GM12874 (cell line): ENCODE results near the gene MED26.

ENCODE experiments used
- TF ChIP-seq, protein P1 (sequence below): IDR thresholded peaks from 2 replicates; pipeline ENCODE4 v1.5.1; 2011; ENCODE audit warnings: low read depth, mild to moderate bottlenecking, control low read depth, low read length, moderate library complexity; ENCODE audit not compliant: insufficient read depth

The MED26 gene

DNA sequence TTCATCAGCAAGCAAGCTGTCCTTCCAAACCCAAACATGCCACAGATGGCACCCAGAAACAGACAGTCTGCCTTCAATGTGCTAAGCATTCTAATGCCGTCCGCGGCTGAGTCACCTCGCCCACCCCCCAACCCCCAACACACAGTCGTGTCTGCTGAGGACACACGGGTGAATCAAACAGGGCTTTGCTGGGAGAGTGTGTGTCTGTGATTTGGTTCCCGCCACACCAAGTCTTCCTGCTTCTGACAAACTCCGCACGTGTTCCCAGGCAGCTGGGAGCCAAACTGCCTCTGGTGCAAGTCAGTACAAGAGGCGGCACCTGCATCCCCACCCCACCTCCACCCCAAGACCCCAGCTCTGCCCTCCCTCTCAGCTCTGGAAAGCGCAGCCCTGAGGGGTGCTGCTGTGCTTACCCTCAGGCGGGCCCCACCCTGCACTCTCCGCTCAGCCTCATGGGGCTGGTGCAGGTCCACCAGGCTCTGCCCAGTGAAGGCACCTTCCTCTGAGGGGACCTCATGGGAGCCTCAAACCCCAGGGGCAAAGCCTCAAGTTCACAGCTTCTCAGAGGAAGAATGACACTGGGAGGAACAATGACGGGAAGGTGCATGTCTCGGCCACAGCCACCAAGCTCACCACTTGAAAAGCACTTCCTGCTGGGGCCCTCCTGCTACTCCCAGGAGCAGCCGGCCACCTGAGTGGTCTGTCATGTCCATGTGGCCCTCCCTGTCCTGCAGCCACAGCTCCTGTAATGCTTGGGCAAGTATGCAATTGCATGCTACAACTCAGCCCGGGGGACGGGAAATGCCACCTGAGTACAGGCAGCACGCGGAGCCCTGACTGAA, 40.8 kb downstream of the MED26 start:
- TF ChIP-seq, protein P1, sequence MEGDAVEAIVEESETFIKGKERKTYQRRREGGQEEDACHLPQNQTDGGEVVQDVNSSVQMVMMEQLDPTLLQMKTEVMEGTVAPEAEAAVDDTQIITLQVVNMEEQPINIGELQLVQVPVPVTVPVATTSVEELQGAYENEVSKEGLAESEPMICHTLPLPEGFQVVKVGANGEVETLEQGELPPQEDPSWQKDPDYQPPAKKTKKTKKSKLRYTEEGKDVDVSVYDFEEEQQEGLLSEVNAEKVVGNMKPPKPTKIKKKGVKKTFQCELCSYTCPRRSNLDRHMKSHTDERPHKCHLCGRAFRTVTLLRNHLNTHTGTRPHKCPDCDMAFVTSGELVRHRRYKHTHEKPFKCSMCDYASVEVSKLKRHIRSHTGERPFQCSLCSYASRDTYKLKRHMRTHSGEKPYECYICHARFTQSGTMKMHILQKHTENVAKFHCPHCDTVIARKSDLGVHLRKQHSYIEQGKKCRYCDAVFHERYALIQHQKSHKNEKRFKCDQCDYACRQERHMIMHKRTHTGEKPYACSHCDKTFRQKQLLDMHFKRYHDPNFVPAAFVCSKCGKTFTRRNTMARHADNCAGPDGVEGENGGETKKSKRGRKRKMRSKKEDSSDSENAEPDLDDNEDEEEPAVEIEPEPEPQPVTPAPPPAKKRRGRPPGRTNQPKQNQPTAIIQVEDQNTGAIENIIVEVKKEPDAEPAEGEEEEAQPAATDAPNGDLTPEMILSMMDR, result no peak

- TF ChIP-seq, protein P1, result no peak
Measured at GRCh38 chr19:16586477-16586871, 41.5 kb downstream of the MED26 start.

GRCh38 chr19:16585808-16586476, 42.1 kb downstream of the MED26 start:
- TF ChIP-seq, protein P1, result no peak

DNA sequence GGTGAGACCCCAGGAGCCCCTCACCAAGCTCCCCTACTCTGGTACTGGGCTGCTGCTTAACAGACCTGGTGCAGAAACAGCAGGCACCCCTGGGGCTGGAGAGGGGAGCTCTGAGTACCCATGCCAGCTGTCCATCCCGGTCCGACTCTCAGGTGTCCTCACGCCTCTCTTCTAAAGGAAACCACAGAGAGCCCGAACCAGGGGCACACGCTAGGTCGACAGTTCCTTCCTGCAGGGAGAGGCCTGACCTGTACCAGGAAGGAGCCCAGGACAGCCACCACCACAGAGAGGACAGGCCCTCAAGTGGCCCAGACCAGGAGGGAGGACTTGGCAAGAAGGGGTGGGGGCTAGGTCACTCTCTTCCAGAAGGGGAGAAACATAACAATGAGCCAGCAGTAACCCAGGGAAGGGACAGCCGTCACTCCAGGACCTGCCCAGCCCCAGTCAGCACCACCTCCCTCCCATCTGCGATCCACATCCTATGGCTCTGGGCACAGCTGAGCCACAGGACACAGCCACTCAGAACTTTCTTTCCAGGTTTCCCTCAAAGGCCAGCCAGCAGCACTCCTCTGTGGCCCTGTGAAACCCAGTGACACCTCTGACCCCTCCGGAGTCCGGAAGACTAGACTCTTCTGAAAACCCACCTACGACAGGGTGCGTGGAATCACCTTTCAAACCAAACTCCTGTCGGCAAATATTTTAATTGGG, 42.8 kb downstream of the MED26 start:
- TF ChIP-seq, protein P1, result no peak

- TF ChIP-seq, protein P1, result no peak
Measured at GRCh38 chr19:16584248-16585093, 43.5 kb downstream of the MED26 start.

DNA sequence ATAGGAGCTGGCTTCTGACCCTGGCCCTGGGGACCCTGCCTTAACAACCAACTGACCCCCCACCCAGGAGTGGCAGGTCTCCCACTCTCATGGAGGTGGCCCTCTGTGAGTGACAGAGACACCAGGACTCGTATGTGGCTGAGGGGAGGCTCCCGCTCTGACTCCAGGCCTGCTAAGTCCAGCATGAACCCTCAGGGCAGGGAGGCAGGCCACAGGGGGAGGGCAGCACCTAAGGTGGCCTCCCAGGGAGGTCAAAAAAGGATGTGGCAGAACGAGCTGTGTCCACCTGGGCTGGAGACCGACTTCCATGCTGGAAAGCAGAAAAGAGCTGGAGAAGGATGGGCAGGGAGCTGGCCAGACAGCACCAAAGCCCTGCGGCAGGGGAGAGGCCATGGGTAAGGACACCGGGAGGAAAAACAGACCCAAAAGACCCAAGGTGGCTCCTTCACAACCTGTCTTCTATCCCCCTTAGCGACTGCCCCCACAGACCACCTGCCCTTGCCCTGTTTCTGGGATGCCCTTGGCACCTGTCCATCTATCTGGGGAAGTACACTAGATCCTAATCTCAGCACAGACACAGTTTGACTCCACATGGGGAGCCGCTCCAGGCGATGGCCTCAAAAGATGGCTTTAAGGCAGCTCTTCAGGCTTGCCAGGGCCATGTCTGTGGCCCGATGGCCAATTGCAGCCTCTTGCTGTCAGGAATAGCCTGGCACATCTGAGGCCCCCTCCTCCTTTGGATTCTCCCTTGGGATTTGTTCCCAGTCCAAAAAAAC, 45.3 kb downstream of the MED26 start:
- TF ChIP-seq, protein P1, result no peak
